Measurements from ENCODE around the gene CD79B. TPM values are rescaled to one million over a fixed set of nuclear protein-coding genes. Genes with fewer than 3 reads are reported as not detected.
"Not testable (repeated sequence)": the region's sequence is repeated elsewhere in the genome, so short reads cannot be mapped to it uniquely, and the experiment has no call there.

The CD79B gene

DNA sequence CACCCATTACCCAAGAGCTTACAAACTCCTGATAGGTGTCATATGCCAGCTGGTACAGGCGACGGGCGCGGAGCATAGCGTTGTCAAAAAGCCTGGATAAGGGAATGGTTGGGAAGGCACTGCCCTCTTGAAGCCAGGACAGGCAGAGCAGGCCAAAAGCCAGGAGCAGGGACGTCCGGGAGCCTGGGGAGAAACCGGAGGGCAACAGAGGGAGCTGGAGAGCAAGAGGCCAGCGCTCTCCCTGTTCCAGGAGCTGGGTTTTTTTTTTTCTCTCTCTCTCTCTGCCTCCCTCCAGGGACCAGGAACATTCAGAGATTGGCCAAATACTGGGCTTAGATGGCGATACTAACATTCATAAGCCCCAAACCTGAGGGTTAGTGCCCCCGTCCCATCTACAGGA lies 50.8 kb downstream of the CD79B start:
- not testable (repeated sequence) for H3K79me2 ChIP-seq (ENCODE audit: control insufficient read depth, insufficient read depth, low read length); H2BK15ac ChIP-seq (replicated peaks; ENCODE audit: low read depth); H3K23ac ChIP-seq (ENCODE audit: low read length); H3K27me3 ChIP-seq (ENCODE audit: insufficient read depth, low read length, poor library complexity); H3K18ac ChIP-seq (ENCODE audit: low read length); H4K8ac ChIP-seq (ENCODE audit: low read depth, low read length); H2BK5ac ChIP-seq (ENCODE audit: low read length); H3K4me3 ChIP-seq (ENCODE audit: low read length); H3K36me3 ChIP-seq (ENCODE audit: control insufficient read depth, insufficient read depth, low read length); H2BK120ac ChIP-seq (ENCODE audit: low read depth, low read length); H3K79me1 ChIP-seq (ENCODE audit: low read length); H3K4ac ChIP-seq (ENCODE audit: low read depth, low read length); H4K5ac ChIP-seq (ENCODE audit: low read length); H3K4me2 ChIP-seq (ENCODE audit: low read length); H3K27ac ChIP-seq (ENCODE audit: low read depth, low read length); H2AK5ac ChIP-seq (ENCODE audit: low read length); H3K4me1 ChIP-seq (ENCODE audit: control insufficient read depth, low read depth, low read length)
- DNase-seq: peak; percentile 91
- H3K9ac ChIP-seq (ENCODE audit: low read length): peak overlapping the region; percentile 21
- WGBS (ENCODE audit: extremely low coverage, insufficient coverage, low lambda C conversion rate): no CpG with 5 or more reads among the region's 11 CpGs
- peak overlapping the region; percentile 49 for H3K56ac ChIP-seq (ENCODE audit: low read length)

DNA sequence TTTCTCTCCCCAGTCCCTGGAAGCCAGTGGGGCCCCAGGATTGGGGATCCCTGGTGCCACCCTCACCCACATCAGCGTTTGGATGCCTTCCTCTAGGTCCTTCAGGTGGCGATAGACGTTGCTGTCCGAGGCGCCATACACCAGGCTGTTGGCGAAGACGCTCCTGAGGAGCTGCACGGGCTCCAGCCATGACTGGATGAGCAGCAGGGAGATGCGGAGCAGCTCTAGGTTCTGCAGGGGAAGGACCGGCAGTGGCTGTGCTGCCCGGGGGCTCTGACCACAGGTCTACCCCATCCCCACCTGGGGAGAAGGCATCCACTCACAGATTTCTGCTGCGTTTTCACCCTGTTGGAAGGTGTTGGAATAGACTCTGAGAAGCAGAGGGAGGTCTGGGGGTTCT lies 51.4 kb downstream of the CD79B start:
- Histone ChIP-seq H3K9ac (ENCODE audit: low read length) (no peak overlapping the region), H4K5ac (ENCODE audit: low read length) (no peak overlapping the region), H3K56ac (ENCODE audit: low read length) (no peak overlapping the region), H3K4ac (ENCODE audit: low read depth, low read length) (no peak overlapping the region), H4K8ac (ENCODE audit: low read depth, low read length) (no peak overlapping the region), H3K18ac (ENCODE audit: low read length) (no peak overlapping the region), H3K79me1 (ENCODE audit: low read length) (no peaks in the 10 kb centered on the region), H3K27me3 (ENCODE audit: insufficient read depth, low read length, poor library complexity) (no peaks in the 10 kb centered on the region), H2BK5ac (ENCODE audit: low read length) (no peak overlapping the region), H3K4me3 (ENCODE audit: low read length) (no peak overlapping the region), H2AK5ac (ENCODE audit: low read length) (no peak overlapping the region), H3K27ac (ENCODE audit: low read depth, low read length) (no peak overlapping the region), H3K36me3 (ENCODE audit: control insufficient read depth, insufficient read depth, low read length) (no peaks in the 10 kb centered on the region), H3K79me2 (ENCODE audit: control insufficient read depth, insufficient read depth, low read length) (no peaks in the 10 kb centered on the region), H3K4me1 (ENCODE audit: control insufficient read depth, low read depth, low read length) (peaks cover 3% of the 10 kb centered on the region), H3K23ac (ENCODE audit: low read length) (no peak overlapping the region), H2BK15ac (replicated peaks; ENCODE audit: low read depth) (no peak overlapping the region), H3K4me2 (ENCODE audit: low read length) (no peak overlapping the region), H2BK120ac (ENCODE audit: low read depth, low read length) (no peak overlapping the region)
- no CpG with 5 or more reads among the region's 12 CpGs for WGBS (ENCODE audit: extremely low coverage, insufficient coverage, low lambda C conversion rate)
- peak; percentile 40 for DNase-seq

Small RNAs within 50 kb of the gene (small RNA-seq; reads per million reads assigned to genes)
- gene AC040958.1 (ENCODE audit: insufficient read depth) (not detected), gene AC127029.1 (ENCODE audit: insufficient read depth) (not detected), gene GH1 (ENCODE audit: insufficient read depth) (not detected)
